ENCODE data around the gene SELENOK.

SELENOK gene

DNA sequence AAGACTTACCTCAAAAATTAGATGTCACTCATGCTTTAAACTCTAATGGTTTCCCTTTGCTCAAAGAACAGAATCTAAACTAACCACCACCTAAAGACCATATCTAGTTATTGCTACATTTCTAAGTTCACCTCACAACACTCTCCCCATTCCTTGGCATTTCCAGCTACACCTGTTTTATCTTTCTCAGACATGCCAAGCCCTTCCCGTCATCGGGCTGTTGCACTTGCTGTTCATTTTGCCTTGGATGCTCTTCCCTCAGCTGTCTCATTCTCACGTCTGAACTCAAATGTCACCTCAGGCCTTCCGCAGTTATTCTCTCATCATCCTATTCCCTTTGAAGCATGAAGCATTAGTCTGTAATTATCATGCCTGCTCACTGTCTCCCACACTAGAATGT lies 8.7 kb downstream of the SELENOK start:
- H4K20me1 ChIP-seq (ENCODE audit: insufficient read depth, low read length) = no peaks in the 10 kb centered on the region
- peaks cover 20% of the 10 kb centered on the region for H3F3A ChIP-seq (ENCODE audit: insufficient read depth, low read length)
- H3K4me3 ChIP-seq (ENCODE audit: low read length) = no peak overlapping the region
- H3K27me3 ChIP-seq (replicated peaks; ENCODE audit: insufficient read depth, low read length) = no peaks in the 10 kb centered on the region
- H3K36me3 ChIP-seq (replicated peaks; ENCODE audit: insufficient read depth, low read length) = peaks cover 6% of the 10 kb centered on the region
- no peak for TF ChIP-seq EZH2 (optimal IDR thresholded peaks at IDR 0.05; ENCODE audit: low read depth, low read length)
- TF ChIP-seq EZH2phosphoT487 (IDR thresholded peaks at IDR 0.05; ENCODE audit: low read length) = no peak
- TF ChIP-seq, protein P1, sequence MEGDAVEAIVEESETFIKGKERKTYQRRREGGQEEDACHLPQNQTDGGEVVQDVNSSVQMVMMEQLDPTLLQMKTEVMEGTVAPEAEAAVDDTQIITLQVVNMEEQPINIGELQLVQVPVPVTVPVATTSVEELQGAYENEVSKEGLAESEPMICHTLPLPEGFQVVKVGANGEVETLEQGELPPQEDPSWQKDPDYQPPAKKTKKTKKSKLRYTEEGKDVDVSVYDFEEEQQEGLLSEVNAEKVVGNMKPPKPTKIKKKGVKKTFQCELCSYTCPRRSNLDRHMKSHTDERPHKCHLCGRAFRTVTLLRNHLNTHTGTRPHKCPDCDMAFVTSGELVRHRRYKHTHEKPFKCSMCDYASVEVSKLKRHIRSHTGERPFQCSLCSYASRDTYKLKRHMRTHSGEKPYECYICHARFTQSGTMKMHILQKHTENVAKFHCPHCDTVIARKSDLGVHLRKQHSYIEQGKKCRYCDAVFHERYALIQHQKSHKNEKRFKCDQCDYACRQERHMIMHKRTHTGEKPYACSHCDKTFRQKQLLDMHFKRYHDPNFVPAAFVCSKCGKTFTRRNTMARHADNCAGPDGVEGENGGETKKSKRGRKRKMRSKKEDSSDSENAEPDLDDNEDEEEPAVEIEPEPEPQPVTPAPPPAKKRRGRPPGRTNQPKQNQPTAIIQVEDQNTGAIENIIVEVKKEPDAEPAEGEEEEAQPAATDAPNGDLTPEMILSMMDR (IDR thresholded peaks at IDR 0.05; ENCODE audit: low read length) = no peak
- H3K4me1 ChIP-seq (ENCODE audit: low read length) = peaks cover 24% of the 10 kb centered on the region
- peaks cover 37% of the 10 kb centered on the region for H3K79me2 ChIP-seq (ENCODE audit: low read length)
- DNase-seq = no peak
- no peak overlapping the region for H3K4me2 ChIP-seq (ENCODE audit: low read depth, low read length)
- no peak overlapping the region for H3K27ac ChIP-seq (ENCODE audit: low read length)
- H2AFZ ChIP-seq (ENCODE audit: low read length) = no peak overlapping the region
- H3K9ac ChIP-seq (ENCODE audit: low read length) = no peak overlapping the region
- no peaks in the 10 kb centered on the region for H3K9me2 ChIP-seq (replicated peaks; ENCODE audit: insufficient read depth, low read length)
- H3K9me3 ChIP-seq (replicated peaks; ENCODE audit: insufficient read depth, low read length) = no peaks in the 10 kb centered on the region

DNA sequence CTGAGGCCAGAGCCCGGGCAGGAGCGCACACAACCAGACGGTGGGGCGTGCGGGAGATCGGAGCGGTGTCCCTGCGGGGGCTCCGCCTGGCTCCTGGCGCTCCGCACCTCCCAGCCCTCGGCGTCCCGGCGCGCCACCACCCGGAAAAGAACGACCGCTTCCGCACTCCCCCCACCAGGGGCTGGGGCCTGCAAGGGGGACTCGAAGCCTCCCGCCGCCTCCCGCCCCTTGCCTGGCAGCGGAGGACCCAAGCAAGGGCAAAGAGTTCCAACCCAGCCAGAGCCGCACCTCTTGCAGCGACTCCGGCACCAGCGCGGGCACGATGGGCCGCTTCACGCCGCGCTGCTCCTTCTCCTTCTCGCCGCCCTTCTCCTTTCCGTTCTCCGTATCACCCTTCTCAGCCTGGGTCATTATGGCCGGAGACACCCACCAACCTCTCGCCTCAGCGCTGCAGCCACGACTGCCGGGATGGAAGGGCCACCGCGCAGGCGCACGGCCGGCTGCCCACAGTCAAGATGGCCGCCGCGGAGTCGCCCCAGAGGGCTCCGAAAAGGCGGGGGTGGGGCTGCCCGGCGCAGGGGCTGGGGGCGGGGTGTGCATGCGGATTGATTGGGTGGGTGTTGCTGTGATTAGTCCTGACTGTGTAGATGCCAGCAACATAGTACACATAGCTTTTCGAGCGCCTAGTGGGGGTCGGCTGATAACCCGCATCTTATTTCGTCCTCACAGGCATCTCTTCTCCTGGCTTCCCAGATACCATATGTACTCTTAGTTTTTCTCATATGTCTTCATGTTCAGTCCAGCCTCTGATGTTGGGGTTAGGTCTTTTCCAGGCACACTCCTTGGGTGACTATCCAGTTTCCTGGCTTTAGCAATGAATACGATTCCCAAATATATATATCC lies 9.7 kb downstream of the SELENOK start, which contains the start of gene ACTR8:
Gene ACTR8 (minus strand): TSS at position 462 of the 903 bp plus-strand sequence. CDS start 51 bp downstream, at position 411.
- peak within 1 kb of the TSS; percentile 96 for H3K4me3 ChIP-seq (ENCODE audit: low read length)
- H2AFZ ChIP-seq (ENCODE audit: low read length) = peak within 1 kb of the TSS; percentile 90
- H3F3A ChIP-seq (ENCODE audit: insufficient read depth, low read length) = peaks cover 9% of the 10 kb centered on the region
- peak within 1 kb of the TSS; percentile 87 for H3K9ac ChIP-seq (ENCODE audit: low read length)
- H3K4me2 ChIP-seq (ENCODE audit: low read depth, low read length) = peak within 1 kb of the TSS; percentile 94
- H3K36me3 ChIP-seq (replicated peaks; ENCODE audit: insufficient read depth, low read length) = peaks cover 6% of the 10 kb centered on the region
- peaks cover 30% of the 10 kb centered on the region for H3K79me2 ChIP-seq (ENCODE audit: low read length)
- peaks cover 14% of the 10 kb centered on the region for H3K4me1 ChIP-seq (ENCODE audit: low read length)
- DNase-seq = peak; percentile 77
- H4K20me1 ChIP-seq (ENCODE audit: insufficient read depth, low read length) = no peaks in the 10 kb centered on the region
- no peak for TF ChIP-seq EZH2 (optimal IDR thresholded peaks at IDR 0.05; ENCODE audit: low read depth, low read length)
- TF ChIP-seq, protein P1 (IDR thresholded peaks at IDR 0.05; ENCODE audit: low read length) = no peak
- no peak for TF ChIP-seq EZH2phosphoT487 (IDR thresholded peaks at IDR 0.05; ENCODE audit: low read length)
- no peaks in the 10 kb centered on the region for H3K9me3 ChIP-seq (replicated peaks; ENCODE audit: insufficient read depth, low read length)
- no peaks in the 10 kb centered on the region for H3K9me2 ChIP-seq (replicated peaks; ENCODE audit: insufficient read depth, low read length)
- peak within 1 kb of the TSS; percentile 65 for H3K27ac ChIP-seq (ENCODE audit: low read length)
- no peaks in the 10 kb centered on the region for H3K27me3 ChIP-seq (replicated peaks; ENCODE audit: insufficient read depth, low read length)

DNA sequence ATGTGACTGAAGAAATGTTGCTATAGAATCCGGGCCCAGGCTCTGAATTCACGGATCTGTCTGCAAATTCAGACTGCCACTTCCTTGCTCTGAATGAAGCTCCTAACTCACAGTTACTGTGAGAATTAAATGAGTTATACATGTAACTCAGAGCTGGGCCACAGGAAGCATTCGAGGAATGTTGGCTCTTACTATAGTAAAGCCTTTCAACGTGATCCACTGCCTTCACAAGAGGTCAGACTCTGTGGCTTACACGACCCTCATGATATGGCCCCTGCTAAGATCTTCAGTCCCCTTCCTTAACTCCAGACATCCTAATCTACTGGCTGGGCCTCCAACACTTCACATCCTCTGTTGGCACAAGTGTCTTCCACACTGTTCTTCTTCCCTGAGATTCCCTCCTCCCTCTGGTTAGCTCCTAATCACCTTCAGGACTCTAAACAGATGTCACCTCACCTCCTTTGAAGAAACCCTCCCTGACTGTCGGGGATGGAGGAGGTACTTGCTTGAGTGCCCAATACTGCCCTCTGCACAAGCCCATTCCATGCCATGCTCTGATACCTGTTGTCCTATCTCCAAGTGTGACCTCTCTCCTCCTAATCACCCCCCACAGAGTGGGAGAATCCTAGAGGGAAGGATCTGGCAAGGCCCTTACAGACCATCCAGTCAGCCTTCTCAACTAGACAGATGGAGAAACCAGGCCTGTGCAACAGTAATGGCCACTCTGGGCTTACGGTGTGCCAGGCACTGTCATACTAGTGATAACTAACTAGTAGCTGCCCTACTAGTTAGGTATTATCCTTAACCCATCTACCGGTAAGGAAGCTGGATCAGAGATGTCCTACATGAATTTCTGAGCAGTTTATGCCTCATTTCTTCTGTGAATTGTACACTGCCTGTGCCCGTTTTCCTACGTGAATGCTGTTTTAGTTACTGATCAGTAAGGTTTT lies 11.0 kb downstream of the SELENOK start:
- Histone ChIP-seq H4K20me1 (ENCODE audit: insufficient read depth, low read length) (no peaks in the 10 kb centered on the region), H3K27ac (ENCODE audit: low read length) (no peak overlapping the region), H3K4me2 (ENCODE audit: low read depth, low read length) (peak overlapping the region; percentile 94), H3F3A (ENCODE audit: insufficient read depth, low read length) (peaks cover 8% of the 10 kb centered on the region), H3K9ac (ENCODE audit: low read length) (peak overlapping the region; percentile 87; the same call in 1 of the 2 replicates), H3K36me3 (replicated peaks; ENCODE audit: insufficient read depth, low read length) (peaks cover 7% of the 10 kb centered on the region), H3K9me3 (replicated peaks; ENCODE audit: insufficient read depth, low read length) (no peaks in the 10 kb centered on the region), H3K4me1 (ENCODE audit: low read length) (peaks cover 8% of the 10 kb centered on the region), H3K27me3 (replicated peaks; ENCODE audit: insufficient read depth, low read length) (no peaks in the 10 kb centered on the region), H3K79me2 (ENCODE audit: low read length) (peaks cover 21% of the 10 kb centered on the region), H2AFZ (ENCODE audit: low read length) (peak overlapping the region; percentile 90), H3K4me3 (ENCODE audit: low read length) (peak overlapping the region; percentile 96), H3K9me2 (replicated peaks; ENCODE audit: insufficient read depth, low read length) (no peaks in the 10 kb centered on the region)
- no peak for DNase-seq
- TF ChIP-seq, protein P1 (IDR thresholded peaks at IDR 0.05; ENCODE audit: low read length) = no peak
- TF ChIP-seq EZH2phosphoT487 (IDR thresholded peaks at IDR 0.05; ENCODE audit: low read length) (no peak), EZH2 (optimal IDR thresholded peaks at IDR 0.05; ENCODE audit: low read depth, low read length) (no peak)

All from MM.1S (cell line).